ENCODE data around the gene AGBL1. TPM values are rescaled to one million over a fixed set of nuclear protein-coding genes. Genes with fewer than 3 reads are reported as not detected.

The AGBL1 gene
- total RNA-seq, 1 donor from 2014 or later: 0.07 TPM

GRCh38 chr15:86066174-86066834, 13.4 kb upstream of the AGBL1 start:
- Mint-ChIP-seq H3K27me3 (peaks cover 19% of the 10 kb centered on the region), H3K4me1 (ENCODE audit: unreplicated experiment) (peaks cover 6% of the 10 kb centered on the region), H3K27ac (no peak overlapping the region), H3K36me3 (no peaks in the 10 kb centered on the region), H3K9me3 (peaks cover 4% of the 10 kb centered on the region), H3K4me3 (no peak overlapping the region)
- no peak for DNase-seq (ENCODE audit: extremely low spot score, unreplicated experiment)
- TF ChIP-seq CTCF (conservative IDR thresholded peaks at IDR 0.05): no peak

GRCh38 chr15:86073281-86073680, 6.4 kb upstream of the AGBL1 start:
- H3K27me3 Mint-ChIP-seq: peaks cover 20% of the 10 kb centered on the region

GRCh38 chr15:86076468-86076867, 3.2 kb upstream of the AGBL1 start:
- Mint-ChIP-seq H3K27me3 (peaks cover 29% of the 10 kb centered on the region), H3K4me3 (no peak overlapping the region), H3K27ac (no peak overlapping the region), H3K4me1 (ENCODE audit: unreplicated experiment) (no peaks in the 10 kb centered on the region), H3K36me3 (no peaks in the 10 kb centered on the region), H3K9me3 (no peaks in the 10 kb centered on the region)
- DNase-seq (ENCODE audit: extremely low spot score, unreplicated experiment): no peak
- TF ChIP-seq CTCF (conservative IDR thresholded peaks at IDR 0.05): no peak

More at GRCh38 chr15:86073281-86073680, 6.4 kb upstream of the AGBL1 start:
- H3K4me3 Mint-ChIP-seq: no peak overlapping the region
- H3K4me1 Mint-ChIP-seq (ENCODE audit: unreplicated experiment): no peaks in the 10 kb centered on the region
- no peak for DNase-seq (ENCODE audit: extremely low spot score, unreplicated experiment)
- H3K27ac Mint-ChIP-seq: no peak overlapping the region
- no peaks in the 10 kb centered on the region for H3K36me3 Mint-ChIP-seq
- H3K9me3 Mint-ChIP-seq: no peaks in the 10 kb centered on the region
- no peak for TF ChIP-seq CTCF (conservative IDR thresholded peaks at IDR 0.05)

- Mint-ChIP-seq H3K4me3 (no peak overlapping the region), H3K9me3 (no peaks in the 10 kb centered on the region), H3K27ac (no peak overlapping the region), H3K4me1 (ENCODE audit: unreplicated experiment) (no peaks in the 10 kb centered on the region), H3K36me3 (no peaks in the 10 kb centered on the region), H3K27me3 (peaks cover 26% of the 10 kb centered on the region)
- DNase-seq (ENCODE audit: extremely low spot score, unreplicated experiment): no peak
- TF ChIP-seq CTCF (conservative IDR thresholded peaks at IDR 0.05): no peak
Observed at GRCh38 chr15:86077070-86077469, 2.6 kb upstream of the AGBL1 start.

- TF ChIP-seq CTCF (conservative IDR thresholded peaks at IDR 0.05): no peak
- Mint-ChIP-seq H3K36me3 (no peaks in the 10 kb centered on the region), H3K27me3 (peaks cover 28% of the 10 kb centered on the region), H3K9me3 (no peaks in the 10 kb centered on the region), H3K4me3 (no peak overlapping the region), H3K4me1 (ENCODE audit: unreplicated experiment) (no peaks in the 10 kb centered on the region), H3K27ac (no peak overlapping the region)
- DNase-seq (ENCODE audit: extremely low spot score, unreplicated experiment): no peak
Observed at GRCh38 chr15:86080302-86080701, 631 bp downstream of the AGBL1 start.

All from type B pancreatic cell (in vitro differentiated cells).